ENCODE measurements around the gene SCN4A. TPM values are rescaled to one million over a fixed set of nuclear protein-coding genes. Genes with fewer than 3 reads are reported as not detected.
"Not testable (repeated sequence)": the region's sequence is repeated elsewhere in the genome, so short reads cannot be mapped to it uniquely, and the experiment has no call there.

SCN4A gene
- total RNA-seq, 1 donor from 2014 or later: 1.3 TPM

- Histone ChIP-seq H3K4me3 (no peak overlapping the region), H3K27me3 (no peaks in the 10 kb centered on the region), H3K36me3 (no peaks in the 10 kb centered on the region), H3K4me1 (no peaks in the 10 kb centered on the region), H3K27ac (no peak overlapping the region), H3K9me3 (no peaks in the 10 kb centered on the region)
- no peak for TF ChIP-seq CTCF (IDR thresholded peaks at IDR 0.05)
- intact Hi-C loops (cut with DNase I): no loop called here
- no peak for DNase-seq (ENCODE audit: low spot score in 2 of 2)
These were observed 56.0 kb downstream of the SCN4A start for GRCh38 chr17:63916566-63917185.

GRCh38 chr17:63915753-63916152, 57.0 kb downstream of the SCN4A start:
- intact Hi-C loops (cut with DNase I); DNase-seq (ENCODE audit: low spot score in 2 of 2); H3K36me3 ChIP-seq; H3K27ac ChIP-seq; H3K4me1 ChIP-seq; H3K4me3 ChIP-seq; H3K27me3 ChIP-seq; H3K9me3 ChIP-seq: not testable (repeated sequence)

GRCh38 chr17:63914471-63914870, 58.2 kb downstream of the SCN4A start:
- no peaks in the 10 kb centered on the region for H3K4me1 ChIP-seq
- TF ChIP-seq CTCF (IDR thresholded peaks at IDR 0.05): no peak
- no peak overlapping the region for H3K27ac ChIP-seq
- H3K36me3 ChIP-seq: no peaks in the 10 kb centered on the region
- DNase-seq (ENCODE audit: low spot score in 2 of 2): no peak
- H3K4me3 ChIP-seq: no peak overlapping the region
- no peaks in the 10 kb centered on the region for H3K9me3 ChIP-seq
- H3K27me3 ChIP-seq: no peaks in the 10 kb centered on the region
- intact Hi-C loops (cut with DNase I): no loop called here

GRCh38 chr17:63911657-63912100, 61.0 kb downstream of the SCN4A start:
- H3K36me3 ChIP-seq: no peaks in the 10 kb centered on the region
- H3K4me1 ChIP-seq: no peaks in the 10 kb centered on the region
- H3K27me3 ChIP-seq: no peaks in the 10 kb centered on the region
- peak in 1 of 2 donors; percentile 64 for DNase-seq (ENCODE audit: low spot score in 2 of 2)
- H3K27ac ChIP-seq: no peak overlapping the region
- intact Hi-C loops (cut with DNase I): no loop called here
- peak; percentile 40 to 94 (median 91) for TF ChIP-seq CTCF (IDR thresholded peaks at IDR 0.05)
- H3K9me3 ChIP-seq: no peaks in the 10 kb centered on the region
- no peak overlapping the region for H3K4me3 ChIP-seq

- peak in 1 of 2 donors; percentile 61 for DNase-seq (ENCODE audit: low spot score in 2 of 2)
- H3K36me3 ChIP-seq: no peaks in the 10 kb centered on the region
- H3K4me3 ChIP-seq: no peak within 1 kb of the TSS
- intact Hi-C loops (cut with DNase I): no loop called here
- no peak for TF ChIP-seq CTCF (IDR thresholded peaks at IDR 0.05)
- no peak within 1 kb of the TSS for H3K27ac ChIP-seq
- no peaks in the 10 kb centered on the region for H3K27me3 ChIP-seq
- H3K9me3 ChIP-seq: no peaks in the 10 kb centered on the region
- no peaks in the 10 kb centered on the region for H3K4me1 ChIP-seq
These were observed 61.6 kb downstream of the SCN4A start, which contains the start of gene CSHL1 for GRCh38 chr17:63911041-63911635. CSHL1 (minus strand) TSS chr17:63911258; CDS start chr17:63911196, 62 bp downstream.

GRCh38 chr17:63910096-63910495, 62.6 kb downstream of the SCN4A start:
- no peak overlapping the region for H3K4me3 ChIP-seq
- peak in 1 of 2 donors; percentile 50 for DNase-seq (ENCODE audit: low spot score in 2 of 2)
- TF ChIP-seq CTCF (IDR thresholded peaks at IDR 0.05): no peak
- no peaks in the 10 kb centered on the region for H3K9me3 ChIP-seq
- H3K27me3 ChIP-seq: no peaks in the 10 kb centered on the region
- H3K4me1 ChIP-seq: no peaks in the 10 kb centered on the region
- H3K27ac ChIP-seq: no peak overlapping the region
- no peaks in the 10 kb centered on the region for H3K36me3 ChIP-seq
- intact Hi-C loops (cut with DNase I): no loop called here

- H3K9me3 ChIP-seq; intact Hi-C loops (cut with DNase I); H3K4me3 ChIP-seq; H3K27ac ChIP-seq; H3K27me3 ChIP-seq; H3K36me3 ChIP-seq; H3K4me1 ChIP-seq: not testable (repeated sequence)
- peak in 1 of 2 donors; percentile 18 for DNase-seq (ENCODE audit: low spot score in 2 of 2)
These were observed 63.1 kb downstream of the SCN4A start for GRCh38 chr17:63909586-63909985.

- H3K27ac ChIP-seq; H3K4me1 ChIP-seq; H3K36me3 ChIP-seq; H3K4me3 ChIP-seq; H3K27me3 ChIP-seq; H3K9me3 ChIP-seq; intact Hi-C loops (cut with DNase I): not testable (repeated sequence)
- peak in 1 of 2 donors; percentile 33 for DNase-seq (ENCODE audit: low spot score in 2 of 2)
These were observed 65.4 kb downstream of the SCN4A start for GRCh38 chr17:63907161-63907778.

- H3K4me1 ChIP-seq; H3K9me3 ChIP-seq; H3K27ac ChIP-seq; H3K36me3 ChIP-seq; H3K27me3 ChIP-seq; intact Hi-C loops (cut with DNase I); H3K4me3 ChIP-seq: not testable (repeated sequence)
- peak in 1 of 2 donors; percentile 28 for DNase-seq (ENCODE audit: low spot score in 2 of 2)
These were observed 67.9 kb downstream of the SCN4A start for GRCh38 chr17:63904796-63905195.

Data from ascending aorta (tissue), 2 donors.